Lower leg skin (tissue), 4 donors: ENCODE data around the gene MYL12A. TPM values are rescaled to one million over a fixed set of nuclear protein-coding genes. Genes with fewer than 3 reads are reported as not detected.

Experiments
- DNase-seq, 2 donors: peaks; one replicate each; pipeline ENCODE4 v3.0.0-alpha.2; 2019; ENCODE audit warnings: low spot score in 2 of 2
- H3K4me3 ChIP-seq: fragments of 200-600 bp; sonication (generic); 2 replicates; pipeline ENCODE4 v1.5.1; 2017; ENCODE audit warnings: mild to moderate bottlenecking, low read depth; ENCODE audit not compliant: poor library complexity, severe bottlenecking
- POLR2A ChIP-seq, 2 donors: fragments of 450-650 bp; IDR thresholded peaks; one replicate each; pipeline ENCODE4 v1.6.1; 2016 to 2017; ENCODE audit warnings: antibody characterized with exemption in 2 of 2, mild to moderate bottlenecking in 1 of 2, moderate library complexity in 1 of 2
- WGBS, 2 donors: methylation state at CpG; one replicate each; pipeline ENCODE4 v1.1.5; 2018; 5-methylcytosine and 5-hydroxymethylcytosine counted together
- intact Hi-C: fragments of 100-400 bp; cut with DNase I; formaldehyde crosslinking; loops from one replicate; pipeline ENCODE4 v1.15.0; 2023; ENCODE audit warnings: low total_unique reads
- total RNA-seq, 4 donors: library from RNA; depleted of rRNA; stranded (reverse); fragments of >200 nt; gene quantifications; one replicate each; pipeline ENCODE4 v1.1.0, GENCODE V29; 2016
- TF ChIP-seq, protein P1 (sequence below), 3 donors: fragments of 450-650 bp; IDR thresholded peaks; one replicate each; pipeline ENCODE4 v1.5.1; 2016; ENCODE audit warnings: antibody characterized with exemption in 3 of 3, mild to moderate bottlenecking in 3 of 3, moderate library complexity in 2 of 3

Gene MYL12A
- total RNA-seq, 4 donors from 2014 or later: 240 to 337 (median 294) TPM

DNA sequence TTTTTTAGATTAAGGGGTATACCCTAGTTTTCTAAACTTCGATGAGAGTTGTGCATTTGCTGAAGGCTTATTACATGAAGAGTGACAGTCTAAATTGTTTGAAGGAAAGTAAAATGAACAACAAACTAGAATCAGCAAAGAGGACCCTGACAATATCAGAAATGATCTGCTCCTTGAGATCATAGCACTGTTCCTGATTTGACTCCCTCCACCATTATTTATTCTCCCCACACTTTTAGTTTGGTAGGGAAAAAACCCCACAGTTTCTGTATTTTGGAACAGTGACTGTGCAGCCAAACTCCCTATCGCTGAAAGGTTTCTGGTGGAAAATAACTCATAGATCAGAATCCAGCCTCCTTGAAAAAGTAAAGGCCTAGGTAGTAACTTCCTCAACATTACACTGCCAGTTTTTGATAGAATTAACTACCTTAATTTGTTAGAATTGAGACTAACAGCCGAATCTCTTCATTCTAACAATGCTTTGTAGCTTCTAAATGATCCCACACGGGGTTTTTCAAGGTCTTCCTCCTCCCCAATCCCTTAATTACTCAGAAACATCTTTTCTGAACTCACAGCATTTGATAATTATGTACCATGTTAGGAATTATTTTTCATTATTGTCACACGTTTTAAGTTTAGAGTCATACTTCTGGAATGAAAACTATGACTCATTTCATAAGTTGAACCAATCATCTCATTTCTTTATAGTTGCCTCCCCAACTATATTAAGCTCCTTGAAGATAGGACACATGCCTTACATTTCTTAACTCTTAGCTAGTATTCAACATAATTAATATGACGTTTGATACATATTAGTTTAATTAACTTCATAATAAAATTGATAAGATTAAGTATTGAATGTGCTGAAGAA, 2.9 kb downstream of the MYL12A start:
- TF ChIP-seq POLR2A (IDR thresholded peaks at IDR 0.05): no peak
- TF ChIP-seq, protein P1, sequence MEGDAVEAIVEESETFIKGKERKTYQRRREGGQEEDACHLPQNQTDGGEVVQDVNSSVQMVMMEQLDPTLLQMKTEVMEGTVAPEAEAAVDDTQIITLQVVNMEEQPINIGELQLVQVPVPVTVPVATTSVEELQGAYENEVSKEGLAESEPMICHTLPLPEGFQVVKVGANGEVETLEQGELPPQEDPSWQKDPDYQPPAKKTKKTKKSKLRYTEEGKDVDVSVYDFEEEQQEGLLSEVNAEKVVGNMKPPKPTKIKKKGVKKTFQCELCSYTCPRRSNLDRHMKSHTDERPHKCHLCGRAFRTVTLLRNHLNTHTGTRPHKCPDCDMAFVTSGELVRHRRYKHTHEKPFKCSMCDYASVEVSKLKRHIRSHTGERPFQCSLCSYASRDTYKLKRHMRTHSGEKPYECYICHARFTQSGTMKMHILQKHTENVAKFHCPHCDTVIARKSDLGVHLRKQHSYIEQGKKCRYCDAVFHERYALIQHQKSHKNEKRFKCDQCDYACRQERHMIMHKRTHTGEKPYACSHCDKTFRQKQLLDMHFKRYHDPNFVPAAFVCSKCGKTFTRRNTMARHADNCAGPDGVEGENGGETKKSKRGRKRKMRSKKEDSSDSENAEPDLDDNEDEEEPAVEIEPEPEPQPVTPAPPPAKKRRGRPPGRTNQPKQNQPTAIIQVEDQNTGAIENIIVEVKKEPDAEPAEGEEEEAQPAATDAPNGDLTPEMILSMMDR (IDR thresholded peaks at IDR 0.05): no peak
- intact Hi-C loops: no loop called here
- no peak for DNase-seq
- WGBS, 2 donors: 29% methylated on average over 6 of the region's 6 CpGs
- no peak overlapping the region for H3K4me3 ChIP-seq

GRCh38 chr18:3251249-3251962, 3.8 kb downstream of the MYL12A start:
- intact Hi-C loops: no loop called here
- TF ChIP-seq, protein P1 (IDR thresholded peaks at IDR 0.05): no peak
- no peak for TF ChIP-seq POLR2A (IDR thresholded peaks at IDR 0.05)
- 57 to 69% methylated on average over 8 of the region's 8 CpGs for WGBS, 2 donors
- no peak overlapping the region for H3K4me3 ChIP-seq
- DNase-seq: no peak

DNA sequence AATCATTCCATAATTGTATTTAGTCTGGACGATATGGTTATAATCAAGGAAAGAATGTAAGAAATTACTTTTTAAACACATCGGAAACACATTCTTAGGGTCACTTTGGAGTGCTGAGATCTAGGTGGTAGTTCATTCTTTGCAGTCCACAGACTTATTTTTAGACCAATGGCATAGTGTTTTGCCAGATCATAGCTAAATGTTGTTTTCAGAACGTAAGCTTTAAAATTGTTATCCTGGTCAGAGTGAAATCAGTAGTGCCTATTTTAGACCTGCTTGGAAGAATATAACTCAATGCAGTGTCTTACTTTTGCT, 4.3 kb downstream of the MYL12A start:
- H3K4me3 ChIP-seq: no peak overlapping the region
- WGBS, 2 donors: 58 to 63% methylated on average over 3 of the region's 3 CpGs
- no peak for DNase-seq
- intact Hi-C loops: no loop called here
- no peak for TF ChIP-seq POLR2A (IDR thresholded peaks at IDR 0.05)
- TF ChIP-seq, protein P1 (IDR thresholded peaks at IDR 0.05): no peak

- intact Hi-C loops: no loop called here
- 95 to 96% methylated on average over 1 of the region's 1 CpG for WGBS, 2 donors
- no peak for DNase-seq
- H3K4me3 ChIP-seq: no peak overlapping the region
- TF ChIP-seq, protein P1 (IDR thresholded peaks at IDR 0.05): no peak
These were observed 5.2 kb downstream of the MYL12A start for GRCh38 chr18:3252843-3253242.

GRCh38 chr18:3254725-3255124, 7.1 kb downstream of the MYL12A start:
- DNase-seq: no peak
- no peak overlapping the region for H3K4me3 ChIP-seq
- intact Hi-C loops: no loop called here
- 86 to 95% methylated on average over 4 of the region's 4 CpGs for WGBS, 2 donors
- TF ChIP-seq, protein P1 (IDR thresholded peaks at IDR 0.05): no peak
- no peak for TF ChIP-seq POLR2A (IDR thresholded peaks at IDR 0.05)
